Effector memory CD8-positive, alpha-beta T cell (primary cell): ENCODE data around the gene ZNF776.
"Not testable (repeated sequence)": the region's sequence is repeated elsewhere in the genome, so short reads cannot be mapped to it uniquely, and the experiment has no call there.

Experiments
- ATAC-seq: fragments of 150-1000 bp; cut with Tn5 transposase; replicated peaks from 2 replicates; pipeline ENCODE4 v1.10.0; 2021; ENCODE audit warnings: mild to moderate bottlenecking, moderate library complexity
- DNase-seq, 3 experiments: peaks; one replicate each; pipeline ENCODE4 v3.0.0; 2021
- H3K27ac Mint-ChIP-seq, 2 donors: one replicate each; pipeline ENCODE4 v1.8.0; 2022; ENCODE audit warnings: mild to moderate bottlenecking in 2 of 2, mixed read lengths in 2 of 2, moderate library complexity in 2 of 2
- H3K27me3 Mint-ChIP-seq, 2 donors: one replicate each; pipeline ENCODE4 v1.8.0; 2022; ENCODE audit warnings: mixed read lengths in 2 of 2
- H3K36me3 Mint-ChIP-seq: one replicate; pipeline ENCODE4 v1.8.0; 2022; ENCODE audit warnings: mild to moderate bottlenecking, moderate library complexity, mixed read lengths; ENCODE audit not compliant: insufficient read depth
- H3K4me1 Mint-ChIP-seq, 2 donors: one replicate each; pipeline ENCODE4 v1.8.0; 2022; ENCODE audit warnings: low read depth in 2 of 2, mixed read lengths in 2 of 2
- H3K4me3 Mint-ChIP-seq, 2 donors: one replicate each; pipeline ENCODE4 v1.8.0; 2022; ENCODE audit warnings: mild to moderate bottlenecking in 2 of 2, mixed read lengths in 2 of 2, moderate library complexity in 2 of 2
- H3K9me3 Mint-ChIP-seq, 2 donors: one replicate each; pipeline ENCODE4 v1.8.0; 2022; ENCODE audit warnings: mixed read lengths in 2 of 2
- total RNA-seq, 9 experiments: gene quantifications; one replicate each; lab custom pipeline; 2026; lab: John Stamatoyannopoulos, UW

ZNF776 gene
- total RNA-seq = 25.2 to 67.4 (median 34.3) reads per million in 9 experiments

DNA sequence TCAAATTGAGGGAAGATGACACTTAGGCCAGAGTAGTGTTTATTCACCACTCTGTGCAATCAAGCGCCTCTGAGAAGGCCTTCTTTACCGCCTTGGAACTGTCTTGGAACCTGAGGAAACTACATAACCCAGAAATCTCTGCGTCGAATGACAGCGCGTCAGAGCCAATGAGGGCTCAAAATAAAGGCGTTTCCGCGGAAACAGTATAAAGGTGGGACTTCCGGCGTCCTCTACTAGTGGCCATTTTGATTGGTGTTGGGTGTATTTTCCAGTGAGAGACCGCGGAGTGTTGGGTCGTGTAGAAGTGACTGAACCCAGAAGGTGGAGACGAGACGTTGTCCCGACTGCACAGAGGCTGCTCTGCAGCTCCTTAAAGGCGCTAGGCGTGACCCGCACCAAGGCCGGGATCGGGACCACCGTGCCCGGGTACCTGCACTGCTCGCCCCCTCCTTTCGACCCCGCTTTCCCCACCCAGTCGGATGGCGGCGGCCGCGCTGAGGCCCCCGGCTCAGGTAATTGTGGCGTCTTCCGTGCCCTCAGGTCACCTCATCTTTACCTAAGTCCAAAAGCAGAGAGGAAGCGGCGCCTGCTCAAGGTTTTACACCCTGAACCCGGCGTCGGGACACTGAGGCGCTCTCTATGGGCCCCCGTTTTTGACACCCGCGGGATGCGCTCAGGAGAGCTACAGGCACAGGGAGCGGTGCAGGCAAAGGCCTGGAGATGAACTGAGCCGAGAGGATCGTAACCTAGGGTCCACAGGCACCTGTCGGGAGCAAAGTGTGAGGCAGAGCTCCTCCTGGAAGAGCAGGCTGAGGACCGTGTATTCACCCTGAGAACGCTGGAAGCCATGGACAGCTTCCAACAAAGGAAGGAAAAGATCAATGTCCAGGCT lies at the start of gene ZNF776:
ZNF776 (plus strand) TSS at position 236 of the 892 bp plus-strand sequence; CDS start at position 480, 244 bp downstream.
- peaks cover 18 to 30% of the 10 kb centered on the region in 2 donors for H3K4me1 Mint-ChIP-seq
- DNase-seq = peak; percentile 74 to 78 (median 75)
- H3K27me3 Mint-ChIP-seq = no peaks in the 10 kb centered on the region
- H3K4me3 Mint-ChIP-seq = peak within 1 kb of the TSS; percentile 100
- H3K9me3 Mint-ChIP-seq = peaks cover 5 to 17% of the 10 kb centered on the region in 2 donors
- H3K27ac Mint-ChIP-seq = peak within 1 kb of the TSS; percentile 98 to 99
- ATAC-seq = peak; percentile 99
- H3K36me3 Mint-ChIP-seq = peaks cover 37% of the 10 kb centered on the region

DNA sequence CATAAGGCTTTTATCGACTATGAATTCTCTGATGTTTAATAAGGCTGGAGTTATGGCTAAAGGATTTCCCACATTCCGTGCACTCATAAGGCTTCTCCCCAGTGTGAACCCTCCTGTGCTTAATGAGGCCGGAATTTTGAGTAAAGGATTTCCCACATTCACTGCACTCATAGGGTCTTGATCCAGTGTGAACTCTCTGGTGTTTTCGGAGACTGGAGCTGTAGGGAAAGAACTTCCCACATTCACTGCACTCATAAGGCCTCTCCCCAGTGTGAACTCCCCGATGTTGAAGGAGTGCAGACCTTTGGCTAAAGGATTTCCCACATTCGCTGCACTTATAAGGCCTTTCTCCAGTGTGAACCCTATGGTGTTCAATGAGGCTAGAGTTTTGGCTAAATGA lies 45.0 kb upstream of the ZNF776 start:
- H3K27ac Mint-ChIP-seq = no peak overlapping the region
- H3K4me1 Mint-ChIP-seq = no peaks in the 10 kb centered on the region
- DNase-seq (no peak), ATAC-seq (no peak)
- peaks cover 9% of the 10 kb centered on the region for H3K36me3 Mint-ChIP-seq
- no peak overlapping the region for H3K4me3 Mint-ChIP-seq
- peaks cover 0 to under 1% of the 10 kb centered on the region in 2 donors for H3K27me3 Mint-ChIP-seq
- peaks cover 32 to 44% of the 10 kb centered on the region in 2 donors for H3K9me3 Mint-ChIP-seq

DNA sequence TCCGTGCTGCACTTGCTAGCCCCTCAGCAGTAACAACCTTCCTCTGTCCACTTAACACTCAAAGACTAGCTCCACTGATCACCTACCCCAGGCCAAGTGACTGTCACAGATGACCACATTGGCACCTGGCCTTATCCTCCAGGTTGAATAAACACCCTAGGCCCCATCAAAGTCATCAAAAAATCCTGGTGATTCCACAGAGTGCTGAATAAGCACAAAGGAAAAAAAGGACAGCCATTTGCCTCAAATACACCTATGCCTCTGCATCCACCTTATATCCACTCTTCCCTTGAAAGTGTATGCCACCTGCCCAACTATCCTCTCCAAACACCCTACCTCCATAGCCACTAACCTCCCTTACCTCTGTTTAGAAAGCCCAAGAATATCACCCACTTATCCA lies 40.3 kb upstream of the ZNF776 start:
- ATAC-seq (no peak), DNase-seq (no peak)
- no peak overlapping the region for H3K27ac Mint-ChIP-seq
- H3K27me3 Mint-ChIP-seq = peaks cover 5 to 25% of the 10 kb centered on the region in 2 donors
- H3K4me1 Mint-ChIP-seq = peaks cover 3 to 9% of the 10 kb centered on the region in 2 donors
- H3K9me3 Mint-ChIP-seq = peaks cover 38 to 50% of the 10 kb centered on the region in 2 donors
- H3K36me3 Mint-ChIP-seq = peaks cover 9% of the 10 kb centered on the region
- H3K4me3 Mint-ChIP-seq = no peak overlapping the region

DNA sequence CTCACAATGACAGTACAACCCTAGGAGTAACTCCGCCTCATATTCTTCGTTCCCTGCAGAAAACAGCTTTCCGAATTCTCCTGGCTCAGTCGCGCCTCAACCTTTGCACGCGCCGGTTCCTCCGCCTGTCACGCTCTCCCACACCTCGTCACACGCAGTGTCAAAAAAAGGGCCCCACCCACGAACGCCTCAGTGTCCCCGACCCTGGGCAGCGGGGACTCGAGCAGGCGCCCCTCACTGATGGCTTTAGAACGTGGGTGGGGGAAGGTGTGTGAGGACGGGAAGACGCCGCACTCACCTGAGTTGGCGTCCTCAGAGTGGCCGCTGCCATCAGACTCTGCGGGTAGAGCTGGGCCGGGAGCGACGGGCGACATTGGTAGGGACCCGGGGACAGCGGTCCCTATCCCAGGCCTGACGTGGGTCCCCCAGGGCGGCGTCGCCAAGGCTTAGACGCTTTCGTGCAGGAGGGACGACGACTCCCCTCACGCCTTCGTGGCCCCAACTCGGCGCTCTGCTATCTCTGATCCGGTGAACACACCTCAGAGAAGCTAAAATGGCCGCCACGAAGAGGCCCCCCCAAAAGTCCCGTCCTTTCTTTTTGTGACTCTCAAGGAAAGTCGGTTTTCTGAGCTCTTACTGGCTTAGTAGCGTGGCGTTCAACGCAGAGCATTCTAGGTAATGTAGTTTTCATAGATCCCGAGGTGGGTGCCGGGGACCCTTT lies 37.8 kb upstream of the ZNF776 start, which contains the start of gene ZNF154:
ZNF154 (minus strand) TSS at position 564 of the 721 bp plus-strand sequence; CDS start at position 331, 233 bp downstream.
- Mint-ChIP-seq H3K9me3 (peaks cover 29 to 34% of the 10 kb centered on the region in 2 donors), H3K36me3 (no peaks in the 10 kb centered on the region), H3K4me3 (peak within 1 kb of the TSS; percentile 77 to 78)

DNA sequence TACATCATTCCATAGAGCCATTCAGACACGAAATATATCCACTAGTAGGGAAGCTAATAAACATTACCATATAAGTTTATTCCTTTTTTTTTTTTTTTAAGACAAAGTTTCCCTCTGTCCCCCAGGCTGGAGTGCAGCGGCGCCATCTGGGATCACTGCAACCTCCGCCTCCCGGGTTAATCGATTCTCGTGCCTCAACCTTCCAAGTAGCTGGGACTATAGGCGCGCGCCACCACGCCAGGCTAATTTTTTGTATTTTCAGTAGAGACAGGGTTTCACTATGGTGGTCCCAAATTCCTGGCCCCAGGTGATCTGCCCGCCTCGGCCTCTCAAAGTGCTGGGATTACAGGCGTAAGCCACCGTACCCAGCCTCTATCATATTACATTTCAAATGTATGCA lies 37.0 kb upstream of the ZNF776 start:
- H3K27ac Mint-ChIP-seq = no peak overlapping the region
- H3K36me3 Mint-ChIP-seq = no peaks in the 10 kb centered on the region
- no peak overlapping the region for H3K4me3 Mint-ChIP-seq
- H3K9me3 Mint-ChIP-seq = peaks cover 26 to 28% of the 10 kb centered on the region in 2 donors
- H3K27me3 Mint-ChIP-seq = peaks cover 5 to 25% of the 10 kb centered on the region in 2 donors
- DNase-seq = no peak
- no peak for ATAC-seq
- peaks cover 3 to 9% of the 10 kb centered on the region in 2 donors for H3K4me1 Mint-ChIP-seq

More for the DNA sequence above, 37.8 kb upstream of the ZNF776 start, which contains the start of gene ZNF154:
- peaks cover 5 to 25% of the 10 kb centered on the region in 2 donors for H3K27me3 Mint-ChIP-seq
- peaks cover 3 to 9% of the 10 kb centered on the region in 2 donors for H3K4me1 Mint-ChIP-seq
- H3K27ac Mint-ChIP-seq = peak within 1 kb of the TSS; percentile 8 to 85
- ATAC-seq (peak; percentile 78), DNase-seq (peak in 2 of 3 experiments; percentile 5 to 20)

DNA sequence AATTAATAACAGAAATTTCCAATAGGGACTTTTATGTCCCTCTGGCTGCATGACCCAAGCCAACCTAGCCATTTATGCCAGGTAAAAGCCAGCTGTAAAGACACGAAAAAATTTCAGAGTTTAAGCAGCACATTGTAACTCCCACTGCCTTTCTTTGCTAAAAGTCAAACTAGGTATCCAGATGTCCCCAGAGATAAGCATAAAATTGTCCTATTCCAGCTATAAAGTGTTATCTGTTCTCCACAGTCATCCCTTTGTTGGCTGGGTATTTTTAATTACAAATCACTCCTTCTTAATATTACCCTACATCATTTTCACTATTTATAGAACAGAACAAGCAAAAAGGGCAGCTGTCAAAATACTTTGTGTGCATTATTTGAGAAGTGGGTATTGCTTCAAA lies 34.4 kb upstream of the ZNF776 start:
- H3K27ac Mint-ChIP-seq = no peak overlapping the region
- peaks cover 16 to 18% of the 10 kb centered on the region in 2 donors for H3K9me3 Mint-ChIP-seq
- peaks cover 3 to 7% of the 10 kb centered on the region in 2 donors for H3K4me1 Mint-ChIP-seq
- H3K36me3 Mint-ChIP-seq = no peaks in the 10 kb centered on the region
- DNase-seq = no peak
- no peak overlapping the region for H3K4me3 Mint-ChIP-seq
- no peak for ATAC-seq
- H3K27me3 Mint-ChIP-seq = peaks cover 5 to 18% of the 10 kb centered on the region in 2 donors

DNA sequence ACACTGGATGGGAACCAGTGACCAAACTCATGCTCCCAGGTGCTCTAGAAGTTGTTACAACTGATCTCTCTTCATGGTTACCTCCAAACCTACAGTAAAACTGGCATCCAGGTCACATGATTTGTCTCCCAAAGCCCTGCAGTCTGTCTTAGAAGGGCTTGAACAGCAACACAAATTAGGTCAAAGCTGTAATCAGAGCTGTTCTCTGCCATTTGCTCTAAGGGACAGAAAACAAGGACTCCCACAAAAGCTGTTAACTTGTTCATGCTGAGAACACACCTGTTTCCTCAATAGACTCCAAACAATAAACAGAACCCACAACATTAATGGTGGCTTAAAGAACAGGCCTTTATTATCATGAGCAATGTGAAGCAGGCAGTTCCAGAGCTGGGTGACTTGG lies 27.2 kb upstream of the ZNF776 start:
- H3K4me1 Mint-ChIP-seq = peaks cover 2 to 9% of the 10 kb centered on the region in 2 donors

DNA sequence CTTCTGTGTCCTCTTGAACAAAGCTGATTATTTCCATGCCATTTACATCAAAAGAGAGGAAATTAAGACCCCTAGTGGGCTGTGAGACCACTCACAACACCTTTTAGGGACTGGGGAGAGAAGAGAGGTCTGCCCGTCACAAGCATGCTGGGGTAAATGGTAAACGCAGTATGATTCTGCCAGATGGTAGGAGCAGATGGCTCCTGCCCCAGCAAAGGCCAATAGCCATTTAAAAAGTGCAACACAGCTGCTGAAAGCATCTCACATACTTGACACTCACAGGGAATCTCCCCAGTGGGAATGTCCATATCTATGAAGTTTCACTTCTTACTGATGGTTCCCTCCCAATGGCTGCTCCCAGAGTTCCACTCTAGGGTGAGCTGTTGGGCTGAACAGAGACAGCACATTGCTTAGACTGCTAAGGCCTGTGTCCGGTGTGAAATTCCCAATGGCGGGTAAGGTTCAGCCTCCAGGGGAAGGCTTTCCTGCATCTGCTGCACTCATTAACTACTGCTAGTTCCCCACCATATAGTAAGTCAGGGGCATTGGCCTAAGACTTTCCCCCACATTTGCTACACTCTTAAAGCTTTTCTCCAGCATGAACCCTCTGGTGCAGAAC lies 26.6 kb upstream of the ZNF776 start:
- Mint-ChIP-seq H3K9me3 (peaks cover 12 to 16% of the 10 kb centered on the region in 2 donors), H3K27me3 (no peaks in the 10 kb centered on the region), H3K4me1 (peaks cover 3 to 13% of the 10 kb centered on the region in 2 donors), H3K4me3 (no peak overlapping the region), H3K27ac (no peak overlapping the region), H3K36me3 (peaks cover 27% of the 10 kb centered on the region)
- no peak for ATAC-seq
- no peak for DNase-seq

More for the DNA sequence above, 27.2 kb upstream of the ZNF776 start:
- no peaks in the 10 kb centered on the region for H3K27me3 Mint-ChIP-seq
- H3K27ac Mint-ChIP-seq = no peak overlapping the region
- no peak overlapping the region for H3K4me3 Mint-ChIP-seq
- ATAC-seq = no peak
- peaks cover 15 to 16% of the 10 kb centered on the region in 2 donors for H3K9me3 Mint-ChIP-seq
- peaks cover 27% of the 10 kb centered on the region for H3K36me3 Mint-ChIP-seq
- DNase-seq = no peak

DNA sequence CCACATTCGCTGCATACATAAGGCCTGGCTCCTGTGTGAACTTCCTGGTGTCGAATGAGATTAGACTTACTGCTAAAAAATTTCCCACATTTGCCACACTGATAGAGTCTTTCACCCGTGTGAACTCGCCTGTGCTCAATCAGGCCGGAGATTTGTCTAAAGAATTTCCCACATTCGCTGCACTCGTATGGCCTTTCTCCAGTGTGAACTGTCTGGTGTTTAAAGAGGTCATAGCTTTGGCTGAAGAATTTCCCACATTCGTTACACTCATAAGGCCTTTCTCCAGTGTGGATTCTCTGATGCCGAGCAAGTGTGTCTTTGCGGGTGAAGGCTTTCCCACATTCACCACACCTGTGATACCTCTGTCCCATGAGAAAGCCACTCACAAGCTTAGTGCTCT lies 25.7 kb upstream of the ZNF776 start:
- peaks cover 10 to 16% of the 10 kb centered on the region in 2 donors for H3K9me3 Mint-ChIP-seq
- no peak for DNase-seq
- H3K36me3 Mint-ChIP-seq = peaks cover 27% of the 10 kb centered on the region
- peaks cover 5 to 13% of the 10 kb centered on the region in 2 donors for H3K4me1 Mint-ChIP-seq
- H3K4me3 Mint-ChIP-seq = no peak overlapping the region
- H3K27ac Mint-ChIP-seq = no peak overlapping the region
- ATAC-seq = no peak
- no peaks in the 10 kb centered on the region for H3K27me3 Mint-ChIP-seq

DNA sequence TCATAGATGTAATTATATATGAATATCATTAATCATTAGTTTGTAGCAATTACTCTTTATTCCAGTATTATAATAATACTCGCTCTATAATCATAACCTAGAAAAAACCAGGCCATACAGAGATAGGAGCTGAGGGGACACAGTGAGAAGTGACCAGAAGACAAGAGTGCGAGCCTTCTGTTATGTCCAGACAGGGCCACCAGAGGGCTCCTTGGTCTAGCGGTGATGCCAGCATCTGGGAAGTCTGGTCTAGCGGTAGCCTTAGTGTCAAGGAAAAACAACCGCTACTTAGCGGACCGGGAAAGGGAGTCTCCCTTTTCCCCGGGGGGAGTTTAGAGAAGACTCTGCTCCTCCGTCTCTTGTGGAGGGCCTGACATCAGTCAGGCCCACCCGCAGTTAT lies 8.3 kb upstream of the ZNF776 start:
- not testable (repeated sequence) for H3K4me1 Mint-ChIP-seq, ATAC-seq, H3K27ac Mint-ChIP-seq, H3K4me3 Mint-ChIP-seq, H3K9me3 Mint-ChIP-seq, H3K36me3 Mint-ChIP-seq
- peak in 1 of 3 experiments; percentile 7 for DNase-seq
- peaks cover 7 to 24% of the 10 kb centered on the region in 2 donors for H3K27me3 Mint-ChIP-seq

DNA sequence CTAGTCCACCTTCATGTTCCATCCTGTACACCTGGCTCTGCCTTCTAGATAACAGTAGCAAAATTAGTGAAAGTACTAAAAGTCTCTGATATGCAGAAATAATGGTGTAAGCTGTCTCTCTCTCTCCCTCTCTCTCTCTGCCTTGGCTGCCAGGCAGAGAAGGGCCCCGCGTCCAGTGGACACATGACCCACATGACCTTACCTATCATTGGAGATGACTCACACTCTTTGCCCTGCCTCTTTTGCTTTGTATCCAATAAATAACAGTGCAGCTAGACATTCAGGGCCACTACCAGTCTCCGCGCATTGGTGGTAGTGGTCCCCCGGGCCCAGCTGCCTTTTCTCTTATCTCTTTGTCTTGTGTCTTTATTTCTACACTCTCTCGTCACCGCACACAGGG lies 7.8 kb upstream of the ZNF776 start:
- not testable (repeated sequence) for ATAC-seq, H3K4me1 Mint-ChIP-seq, DNase-seq, H3K4me3 Mint-ChIP-seq, H3K9me3 Mint-ChIP-seq, H3K36me3 Mint-ChIP-seq
- Mint-ChIP-seq H3K27ac (peak overlapping the region in 1 of 2 donors; percentile 42), H3K27me3 (peaks cover 7 to 24% of the 10 kb centered on the region in 2 donors)

DNA sequence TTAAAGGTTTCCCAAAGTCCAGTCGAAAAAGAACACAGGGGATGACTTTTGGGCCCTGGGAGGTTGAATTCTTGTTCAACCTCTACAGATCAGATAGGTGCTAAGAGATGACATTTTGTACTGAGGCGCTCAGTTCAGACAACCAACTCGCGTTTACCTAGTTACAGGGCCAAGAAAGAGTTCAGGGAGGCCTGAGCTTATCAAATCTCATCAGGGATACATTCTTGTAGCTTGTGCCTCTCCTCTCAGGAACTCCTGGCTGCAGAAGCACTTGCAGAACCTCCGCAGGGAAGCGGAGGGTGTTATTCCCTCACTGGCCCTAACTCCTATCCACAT lies 825 bp downstream of the ZNF776 start:
- no peak for ATAC-seq
- Mint-ChIP-seq H3K36me3 (peaks cover 43% of the 10 kb centered on the region), H3K9me3 (peaks cover 7 to 23% of the 10 kb centered on the region in 2 donors), H3K27me3 (no peaks in the 10 kb centered on the region), H3K4me3 (peak overlapping the region; percentile 100), H3K4me1 (peaks cover 21 to 30% of the 10 kb centered on the region in 2 donors), H3K27ac (peak overlapping the region; percentile 98 to 99)
- DNase-seq = no peak

DNA sequence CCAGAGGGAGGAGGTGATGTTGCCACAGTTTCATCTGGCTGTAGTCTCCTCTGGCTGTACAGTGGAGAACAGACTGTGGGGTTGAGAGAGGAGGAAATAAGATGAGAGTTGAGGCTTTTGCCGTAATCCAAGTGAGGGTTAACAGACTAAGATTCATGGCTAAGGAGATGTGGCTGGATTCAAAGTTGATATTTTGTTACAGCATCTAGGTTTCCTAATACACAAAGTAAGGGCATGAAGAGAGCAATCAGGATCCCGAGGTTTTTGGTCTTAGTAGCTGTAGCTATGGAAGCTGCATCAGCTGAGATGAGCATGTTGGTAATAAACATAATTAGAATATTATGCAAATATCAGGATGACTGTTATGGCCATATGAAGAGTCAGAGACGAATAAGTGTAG lies 1.4 kb downstream of the ZNF776 start:
- peak overlapping the region; percentile 100 for H3K4me3 Mint-ChIP-seq
- peaks cover 22 to 30% of the 10 kb centered on the region in 2 donors for H3K4me1 Mint-ChIP-seq
- no peaks in the 10 kb centered on the region for H3K27me3 Mint-ChIP-seq
- peaks cover 49% of the 10 kb centered on the region for H3K36me3 Mint-ChIP-seq
- DNase-seq = no peak
- no peak for ATAC-seq
- H3K27ac Mint-ChIP-seq = peak overlapping the region in 1 of 2 donors; percentile 99
- peaks cover 7 to 28% of the 10 kb centered on the region in 2 donors for H3K9me3 Mint-ChIP-seq
